NCI-H510A treated with DMSO at 0.1 percent for 48 hours (cell line): ENCODE measurements around the gene CASKIN2.
A peak's percentile ranks its signal among the peaks of the same experiment; 100 is the strongest.
"Not testable (repeated sequence)": the region's sequence is repeated elsewhere in the genome, so short reads cannot be mapped to it uniquely, and the experiment has no call there.

ENCODE experiments used
- DNase-seq: peaks from one replicate; lab custom pipeline; 2025; lab: John Stamatoyannopoulos, UW

Gene CASKIN2

DNA sequence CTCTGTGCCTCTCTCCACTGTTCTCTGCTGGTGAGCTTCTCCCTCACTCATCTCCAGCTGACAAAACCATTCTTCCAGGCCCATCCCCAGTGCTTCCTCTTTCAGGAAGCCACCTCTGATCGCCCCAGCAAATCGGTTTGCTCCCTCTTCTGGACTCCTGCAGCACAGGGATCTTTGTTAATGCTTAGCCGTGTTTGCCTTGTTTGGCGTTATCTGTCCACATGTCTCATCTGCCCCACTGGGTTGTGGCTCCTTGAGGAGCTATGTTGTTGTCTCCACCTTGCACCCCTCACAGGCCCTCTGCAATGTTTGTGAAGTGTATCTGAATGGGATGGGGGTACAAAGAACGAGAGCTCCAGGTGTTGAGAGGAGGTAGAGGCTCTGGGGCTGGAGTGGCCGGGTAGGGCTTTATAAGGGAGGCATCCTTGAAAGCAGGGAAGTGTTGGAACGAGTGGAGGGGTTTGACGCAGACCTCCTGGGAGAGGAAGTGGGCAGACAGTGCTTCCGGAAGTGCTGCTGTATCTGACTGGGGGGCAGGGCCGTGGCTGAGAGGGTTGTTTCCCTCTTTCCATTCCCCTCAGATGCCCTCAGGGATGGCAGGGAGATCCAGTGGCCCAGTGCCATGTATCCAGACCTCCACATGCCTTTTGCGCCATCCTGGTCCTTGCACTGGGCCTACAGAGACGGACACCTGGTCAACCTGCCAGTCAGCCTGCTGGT is 27.8 kb downstream of the CASKIN2 start:
- no peak for DNase-seq

DNA sequence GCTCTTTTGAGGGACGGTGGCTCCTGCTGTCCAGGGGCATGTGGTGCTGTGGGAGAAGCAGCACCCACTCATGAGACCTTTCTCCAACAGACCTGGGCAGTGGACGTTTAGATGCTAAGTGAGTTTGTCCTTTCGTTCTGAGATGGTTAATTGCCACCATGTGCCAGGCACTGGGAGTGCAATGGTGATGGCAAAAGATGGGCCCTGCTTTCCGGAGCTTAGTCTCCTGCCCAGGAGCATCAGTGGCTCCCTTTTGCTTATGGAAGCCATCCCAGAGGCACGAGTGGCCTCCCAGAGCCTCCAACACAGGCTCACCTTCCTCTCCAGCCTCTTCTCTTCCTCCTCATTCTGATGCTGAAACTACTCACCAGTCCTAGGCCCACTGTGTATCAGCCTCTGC is 28.4 kb downstream of the CASKIN2 start:
- no peak for DNase-seq

DNA sequence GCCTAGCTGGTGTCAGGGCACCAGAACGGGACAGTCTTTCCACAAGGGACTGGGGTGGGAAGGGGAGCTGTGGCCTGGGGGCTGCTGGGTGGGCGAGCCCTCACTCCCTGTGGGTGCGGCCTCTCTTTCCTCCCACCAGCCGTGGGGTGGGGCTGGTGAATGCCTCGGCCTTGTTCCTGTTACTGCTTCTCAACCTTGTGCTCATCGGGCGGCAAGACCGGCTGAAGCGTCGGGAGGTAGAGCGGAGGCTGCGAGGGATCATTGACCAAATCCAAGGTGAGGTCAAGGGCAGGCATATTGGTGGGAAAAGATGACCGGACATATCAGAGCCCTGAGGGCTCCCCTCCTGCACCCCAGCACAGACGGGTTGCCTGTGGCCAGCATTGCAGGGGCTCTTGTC is 29.2 kb downstream of the CASKIN2 start:
- no peak for DNase-seq

DNA sequence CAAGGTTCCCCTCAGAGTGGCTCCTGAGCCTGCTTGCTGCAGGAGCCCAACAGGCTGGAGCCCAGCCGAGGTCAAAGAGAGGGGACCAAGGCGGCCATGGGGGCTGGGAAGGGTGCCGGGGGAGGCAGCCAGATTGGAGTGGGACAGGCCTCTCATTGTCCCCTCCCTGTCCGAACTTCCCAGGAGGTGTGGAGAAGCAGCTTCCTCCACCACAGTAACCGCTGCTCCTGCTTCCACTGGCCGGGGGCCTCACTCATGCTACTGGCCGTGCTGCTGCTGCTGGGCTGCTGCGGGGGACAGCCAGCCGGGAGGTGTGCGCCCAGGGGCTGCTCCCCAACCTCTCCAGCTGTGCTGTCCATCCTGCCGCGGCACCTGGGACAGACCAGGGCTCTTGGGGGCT is 29.6 kb downstream of the CASKIN2 start:
- DNase-seq, result no peak

DNA sequence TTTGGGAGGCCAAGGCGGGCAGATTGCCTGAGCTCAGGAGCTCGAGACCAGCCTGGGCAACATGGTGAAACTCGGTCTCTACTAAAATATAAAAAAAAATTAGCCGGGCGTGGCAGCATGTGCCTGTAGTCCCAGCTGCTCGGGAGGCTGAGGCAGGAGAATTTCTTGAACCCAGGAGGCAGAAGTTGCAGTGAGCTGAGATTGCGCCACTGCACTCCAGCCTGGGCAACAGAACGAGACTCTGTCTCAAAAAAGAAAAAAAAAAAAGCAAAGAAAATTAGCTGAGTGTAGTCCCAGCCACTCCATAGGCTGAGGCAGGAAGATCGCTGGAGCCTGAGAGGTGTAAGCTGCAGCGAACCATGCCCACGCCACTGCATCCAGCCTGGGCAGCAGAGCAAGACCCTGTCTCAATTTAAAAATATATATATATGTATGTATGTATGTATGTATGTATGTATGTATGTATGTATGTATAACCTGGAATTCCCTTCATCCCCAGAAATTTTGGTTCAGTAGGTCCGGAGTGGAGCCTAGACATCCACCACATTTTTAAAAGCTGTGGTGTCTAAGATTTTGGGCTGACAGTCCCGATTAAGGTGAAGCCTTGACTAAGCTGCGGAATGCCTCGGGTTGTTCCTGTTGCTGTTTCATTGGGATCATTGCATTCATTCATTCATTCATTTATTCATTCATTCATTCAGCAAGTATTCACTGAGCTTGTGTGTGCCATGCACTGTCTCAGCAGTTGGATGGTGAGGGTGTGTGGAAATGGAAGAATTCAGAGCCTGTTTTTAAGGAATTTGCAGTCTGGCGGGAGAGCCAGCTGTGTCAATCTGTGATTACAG is 33.0 kb downstream of the CASKIN2 start:
- no peak for DNase-seq

DNA sequence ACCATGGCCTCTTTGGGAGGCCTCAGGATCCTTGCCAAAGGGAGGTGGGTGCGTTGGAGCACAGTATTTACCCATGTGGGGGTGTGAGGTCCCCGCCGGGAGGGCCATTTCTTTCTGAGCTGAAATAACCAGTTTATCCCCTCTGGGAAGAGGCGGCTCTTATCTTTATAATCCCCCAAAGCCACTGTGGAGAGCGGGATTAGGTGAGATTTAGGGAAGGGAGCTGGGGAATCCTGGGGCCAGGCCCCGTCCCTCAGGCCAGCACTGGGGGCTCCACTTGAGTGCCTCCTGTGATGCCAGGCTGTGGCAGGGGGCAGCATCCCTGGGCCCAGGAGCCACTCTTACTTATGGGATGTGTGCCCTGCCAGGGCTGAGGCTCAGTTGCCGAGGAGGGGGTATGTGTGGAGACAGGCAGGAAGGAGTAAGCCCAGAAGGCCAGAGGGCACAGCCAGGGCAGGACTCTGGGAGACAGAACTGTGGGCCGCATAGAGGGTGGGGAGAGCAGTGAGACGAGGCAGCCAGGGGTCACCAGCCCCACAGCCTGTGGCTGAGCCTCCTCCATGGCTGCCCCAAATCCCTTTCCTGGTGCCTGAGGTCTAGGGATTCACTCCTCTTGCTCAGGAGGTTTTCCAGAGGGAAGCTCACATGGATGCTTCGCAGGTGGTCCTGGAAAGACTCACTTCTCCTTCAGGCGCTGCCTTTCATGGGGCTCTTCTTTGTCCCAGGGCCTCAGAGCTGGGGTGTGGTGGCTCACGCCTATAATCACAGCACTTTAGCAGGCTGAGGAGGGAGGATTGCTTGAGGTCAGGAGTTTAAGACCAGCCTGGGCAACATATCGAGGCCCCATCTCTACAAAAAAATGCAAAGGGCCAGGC is 33.9 kb downstream of the CASKIN2 start:
- no peak for DNase-seq

DNA sequence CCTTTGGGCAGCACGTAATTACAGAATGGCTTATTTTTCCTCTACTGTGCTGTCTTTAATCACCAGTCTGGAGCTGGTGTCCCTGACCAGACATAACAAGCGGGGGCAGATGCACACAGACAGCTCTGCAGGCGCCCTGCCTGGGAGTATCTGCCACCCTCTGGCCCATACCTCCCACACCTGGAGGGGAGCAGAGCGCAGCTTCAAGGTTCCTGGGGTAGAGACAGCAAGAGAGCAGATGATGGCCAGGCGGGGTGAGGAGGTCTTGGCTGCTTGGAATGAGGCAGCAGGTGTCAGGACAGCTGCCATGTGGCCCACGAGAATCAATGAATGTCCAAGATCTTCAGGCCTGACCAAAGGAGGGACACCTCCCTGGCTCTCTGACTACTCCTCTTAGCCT is 35.1 kb downstream of the CASKIN2 start:
- no peak for DNase-seq

DNA sequence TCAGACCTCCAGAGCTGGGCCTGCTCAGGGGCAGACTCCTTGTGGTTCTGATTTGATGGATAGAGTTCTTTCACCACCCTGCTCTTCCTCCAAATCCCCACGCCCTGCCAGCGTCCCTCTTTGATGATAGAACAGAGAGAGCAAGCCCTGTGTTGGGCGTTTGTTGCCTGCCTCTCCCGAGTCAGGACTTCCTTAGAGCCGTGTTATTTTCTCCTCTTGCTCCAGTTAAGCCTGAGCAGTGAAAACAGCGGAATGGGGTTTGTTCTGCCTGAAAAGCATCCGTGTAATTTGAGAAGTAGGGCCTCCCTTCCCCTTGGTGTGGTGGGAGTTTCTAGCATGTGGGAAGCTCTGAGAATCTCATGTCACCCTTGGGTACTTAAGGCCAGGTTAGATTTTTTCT is 36.8 kb downstream of the CASKIN2 start:
- no peak for DNase-seq

DNA sequence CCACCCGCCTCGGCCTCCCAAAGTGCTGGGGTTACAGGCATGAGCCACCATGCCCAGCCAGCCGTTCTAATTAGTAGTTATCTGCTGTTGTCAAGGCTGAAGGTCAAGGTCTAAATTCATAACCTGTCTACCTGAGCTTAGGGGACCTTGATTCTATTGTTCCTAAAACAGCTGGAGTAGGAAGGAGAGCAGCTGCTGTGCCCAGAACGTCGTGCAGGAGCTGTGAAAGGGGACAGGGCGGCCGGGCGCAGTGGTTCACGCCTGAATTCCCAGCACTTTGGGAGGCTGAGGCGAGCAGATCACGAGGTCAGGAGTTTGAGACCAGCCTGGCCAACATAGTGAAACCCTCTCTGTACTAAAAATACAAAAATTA is 37.9 kb downstream of the CASKIN2 start:
- not testable (repeated sequence) for DNase-seq

DNA sequence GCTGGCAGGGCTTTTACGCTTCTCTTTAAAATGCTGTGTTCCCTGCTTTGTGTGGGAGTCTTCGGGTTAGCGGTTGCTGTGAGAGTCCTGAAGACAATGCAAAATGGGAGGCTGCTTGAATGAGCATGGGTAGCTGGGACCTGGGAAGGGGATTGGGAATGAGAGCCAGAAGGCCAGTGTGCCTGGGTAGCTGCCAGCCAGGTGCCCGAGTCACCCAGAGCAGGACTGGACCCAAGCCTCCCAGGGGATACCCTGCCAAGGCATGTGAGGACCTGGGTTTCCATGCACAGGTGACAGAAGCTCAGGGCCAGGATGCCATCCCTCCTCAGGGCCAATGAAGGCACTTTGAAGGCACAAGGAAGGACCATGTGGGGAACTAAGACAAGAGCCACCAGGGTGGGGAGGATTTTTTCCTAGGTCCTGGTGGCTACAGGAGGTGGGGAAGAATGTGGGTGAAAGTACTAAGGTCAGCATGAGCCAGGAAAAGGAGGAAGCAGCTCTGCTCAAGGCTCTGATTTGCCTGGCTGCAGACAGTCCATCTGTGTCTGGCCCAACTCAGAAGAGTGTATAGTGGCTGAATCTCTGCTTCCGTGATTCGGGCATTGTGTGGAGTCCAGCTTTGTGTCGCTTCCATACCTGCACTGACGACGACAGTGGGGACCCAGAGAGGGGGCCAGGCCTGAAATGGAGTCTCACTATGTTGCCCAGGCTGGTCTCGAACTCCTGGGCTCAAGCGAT is 38.4 kb downstream of the CASKIN2 start:
- DNase-seq, result no peak

DNA sequence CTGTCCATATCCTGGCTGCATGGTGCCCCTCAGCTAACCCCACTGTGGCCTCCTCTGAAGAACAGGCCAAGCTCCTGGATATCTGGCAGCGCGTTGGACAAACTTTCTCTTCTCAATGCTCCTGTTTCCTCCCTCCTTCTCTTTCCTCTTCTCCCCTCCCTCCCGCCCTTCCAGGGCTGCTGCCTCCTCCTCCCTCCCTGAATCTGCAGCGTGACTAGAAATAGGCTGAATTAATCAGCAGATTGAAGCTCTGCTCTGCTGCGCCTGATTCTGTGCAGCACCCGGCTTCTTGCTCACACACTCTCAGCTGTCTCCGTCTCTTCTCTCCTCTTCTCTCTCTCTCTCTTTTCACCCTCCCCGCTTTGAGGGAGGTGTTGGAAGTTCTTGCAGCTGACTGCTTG is 39.1 kb downstream of the CASKIN2 start:
- no peak for DNase-seq

DNA sequence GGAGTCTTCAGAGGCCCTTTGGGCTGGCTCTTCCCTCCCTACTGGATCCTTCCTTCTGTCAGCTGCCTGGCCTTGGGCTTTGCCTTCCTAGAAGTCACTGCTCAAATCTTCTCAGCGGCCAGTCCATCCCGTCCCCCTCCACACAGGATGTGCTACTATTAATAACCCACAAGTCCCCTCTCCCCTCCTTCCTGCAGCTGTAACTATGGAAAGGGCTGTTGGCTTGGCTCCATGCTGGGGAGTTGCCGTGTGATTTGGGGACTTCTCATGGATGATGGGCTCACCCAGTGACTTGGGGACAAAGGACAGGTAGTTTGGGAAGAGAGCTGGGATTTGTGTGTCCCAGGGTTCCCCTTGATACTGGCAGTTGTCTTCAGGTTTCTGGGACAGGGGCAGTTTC is 39.5 kb downstream of the CASKIN2 start:
- DNase-seq, result no peak

DNA sequence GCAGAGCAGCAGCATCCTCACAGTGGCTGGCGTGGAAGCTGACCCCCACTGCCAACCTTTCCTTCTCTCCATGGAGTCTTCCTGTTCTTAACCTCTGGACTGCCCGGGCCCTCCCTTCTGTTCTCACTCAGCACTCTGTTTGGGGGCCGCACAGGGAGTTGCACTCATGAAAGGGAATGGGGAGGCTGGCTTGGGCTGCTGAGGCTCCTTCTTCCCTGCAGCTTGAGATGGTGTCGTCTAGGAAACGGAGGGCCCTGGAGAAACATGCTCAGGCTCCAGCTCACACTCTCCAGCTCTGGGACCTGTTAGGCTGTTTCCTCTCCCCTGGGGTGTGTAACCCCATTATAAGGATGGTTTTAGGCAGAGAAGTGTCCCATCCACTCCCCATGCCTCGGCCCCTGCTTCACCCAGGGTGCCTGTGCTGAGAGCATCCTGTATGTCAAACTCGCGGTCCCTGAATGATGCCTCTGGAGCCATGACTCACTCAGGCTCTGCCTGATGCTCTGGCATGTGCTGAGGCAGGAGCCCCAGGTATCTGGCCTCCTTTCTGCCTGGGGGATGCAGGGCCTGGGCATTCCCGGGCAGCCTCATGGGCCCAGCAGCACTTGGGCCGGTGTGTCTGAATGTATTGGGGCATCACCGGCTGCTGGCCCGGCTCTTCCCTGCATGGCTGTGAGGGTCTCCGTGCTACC is 40.0 kb downstream of the CASKIN2 start:
- no peak for DNase-seq

DNA sequence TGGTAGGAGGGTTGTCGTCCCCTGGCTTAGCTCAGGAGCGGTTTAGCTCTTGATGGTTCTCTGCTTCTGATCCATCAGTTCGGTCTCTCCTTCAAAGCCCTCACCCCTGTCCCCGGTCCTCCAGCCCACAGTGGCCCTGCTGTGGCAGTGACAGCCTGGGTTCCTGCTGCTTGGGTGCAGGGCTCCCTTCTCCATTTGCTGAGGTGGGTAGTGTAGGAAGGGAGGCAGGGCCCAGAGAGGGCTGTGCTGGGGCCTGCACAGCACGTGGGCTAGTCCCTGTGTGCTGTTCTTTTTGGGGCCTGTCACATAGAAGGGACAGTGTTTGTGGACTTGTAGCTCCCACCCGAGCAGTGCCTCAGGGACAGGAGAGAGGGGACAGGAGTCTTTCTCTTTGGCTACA is 40.6 kb downstream of the CASKIN2 start:
- DNase-seq, result no peak

DNA sequence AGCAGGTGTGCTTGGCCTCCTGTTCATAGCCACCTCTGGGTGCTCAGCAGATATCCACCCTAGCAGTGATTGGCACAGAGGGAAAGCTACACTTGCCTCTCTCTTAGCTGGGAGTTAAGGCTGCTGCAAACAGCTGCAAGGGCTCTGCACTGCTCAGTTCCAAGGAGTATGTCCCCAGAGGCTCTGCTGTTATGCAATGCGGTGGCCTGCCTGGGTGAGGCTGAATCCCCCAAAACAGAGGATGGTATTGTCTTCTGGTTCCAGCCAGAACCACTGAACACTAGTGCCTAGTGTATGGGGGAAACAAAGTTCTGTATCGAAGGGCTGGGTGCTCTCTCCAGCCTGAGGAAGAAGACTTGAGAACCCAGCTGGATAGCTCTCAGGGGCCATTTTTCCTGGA is 42.1 kb downstream of the CASKIN2 start:
- no peak for DNase-seq

DNA sequence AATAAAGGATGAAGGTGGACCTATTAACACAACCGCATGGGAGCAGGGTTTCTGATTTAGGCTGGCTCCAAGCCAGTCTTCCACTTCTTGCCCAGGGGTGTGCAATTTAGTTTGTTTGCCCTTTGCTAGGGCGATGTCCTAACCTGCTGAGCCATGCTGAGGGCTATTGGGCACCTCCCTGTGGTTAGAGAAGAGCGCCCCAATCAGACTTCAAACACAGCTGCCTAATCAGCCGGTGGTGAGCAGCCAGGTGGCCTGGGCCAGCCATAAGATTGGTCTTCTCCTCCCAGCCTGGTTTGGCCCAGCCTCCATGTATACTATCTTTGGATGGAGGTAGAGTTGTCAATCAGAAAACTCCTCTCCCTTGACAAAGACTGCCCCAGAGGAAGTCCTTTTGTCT is 43.2 kb downstream of the CASKIN2 start:
- DNase-seq, result peak; percentile 74

DNA sequence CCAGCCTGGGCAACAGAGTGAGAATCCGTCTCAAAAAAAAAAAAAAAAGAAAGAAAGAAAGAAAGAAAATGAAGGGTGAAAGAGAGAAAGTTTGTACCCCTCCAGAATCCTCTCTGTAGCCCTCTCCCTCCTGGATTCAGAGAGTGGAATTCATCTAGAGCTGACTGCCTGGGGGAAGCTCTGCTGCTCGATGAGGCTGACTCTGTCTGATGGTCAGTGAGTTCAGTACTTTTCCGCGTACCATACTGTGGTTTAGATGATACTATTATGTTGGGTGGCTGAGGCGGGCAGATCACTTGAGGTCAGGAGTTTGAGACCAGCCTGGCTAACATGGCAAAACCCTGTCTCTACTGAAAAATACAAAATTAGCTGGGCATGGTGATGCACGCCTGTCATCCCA is 44.1 kb downstream of the CASKIN2 start:
- no peak for DNase-seq

DNA sequence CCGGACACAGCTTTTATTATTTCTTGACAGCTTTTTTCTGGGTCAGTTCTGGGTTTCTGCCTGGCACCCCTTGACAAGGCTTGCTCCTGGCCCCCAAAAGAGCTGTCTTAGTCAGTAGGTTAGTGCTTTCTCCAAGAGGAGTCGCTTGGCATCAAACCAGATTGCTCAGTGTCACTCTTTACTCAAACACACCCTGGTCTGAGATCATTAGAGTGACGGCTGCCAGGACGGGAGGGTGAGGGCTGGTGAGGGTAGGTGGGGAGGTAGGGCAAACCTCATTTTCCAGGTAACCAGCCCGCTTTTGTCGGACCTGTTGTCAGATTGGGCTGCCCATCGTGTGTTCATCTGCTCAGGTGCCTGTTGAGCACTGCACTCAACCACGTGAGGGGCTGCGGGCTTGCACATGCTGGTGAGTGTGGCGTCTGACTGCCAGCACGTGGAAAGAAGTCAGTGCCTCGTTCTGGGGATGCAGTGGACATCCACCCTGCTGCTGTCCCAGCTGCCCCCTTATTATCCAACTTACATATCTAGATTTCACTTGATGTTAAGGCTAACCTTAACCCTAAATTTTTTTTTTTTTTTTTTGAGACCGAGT is 46.5 kb downstream of the CASKIN2 start:
- DNase-seq, result no peak

DNA sequence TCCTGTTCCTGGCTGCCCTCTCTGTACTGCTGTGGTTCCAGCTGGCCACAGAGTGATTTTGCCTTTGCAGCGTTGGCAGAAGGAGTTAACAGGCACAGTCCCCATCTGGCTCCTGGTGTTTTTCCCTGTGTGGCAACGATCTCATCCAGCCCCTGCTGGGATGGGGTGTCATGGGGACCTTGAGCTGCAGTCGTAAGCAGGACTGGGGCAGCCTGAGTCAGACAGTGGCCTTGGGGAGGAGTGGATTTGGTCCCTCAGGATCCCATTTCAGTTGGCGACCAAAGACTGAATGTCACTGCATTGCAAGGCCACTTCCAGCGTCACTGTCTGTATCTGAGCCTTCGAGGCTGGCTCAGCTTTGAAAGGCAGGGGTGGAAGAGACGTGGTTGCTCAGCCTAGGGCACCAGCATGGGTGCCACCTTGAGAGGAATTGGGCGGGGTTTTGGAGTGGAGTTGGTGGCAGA is 47.0 kb downstream of the CASKIN2 start:
- no peak for DNase-seq

DNA sequence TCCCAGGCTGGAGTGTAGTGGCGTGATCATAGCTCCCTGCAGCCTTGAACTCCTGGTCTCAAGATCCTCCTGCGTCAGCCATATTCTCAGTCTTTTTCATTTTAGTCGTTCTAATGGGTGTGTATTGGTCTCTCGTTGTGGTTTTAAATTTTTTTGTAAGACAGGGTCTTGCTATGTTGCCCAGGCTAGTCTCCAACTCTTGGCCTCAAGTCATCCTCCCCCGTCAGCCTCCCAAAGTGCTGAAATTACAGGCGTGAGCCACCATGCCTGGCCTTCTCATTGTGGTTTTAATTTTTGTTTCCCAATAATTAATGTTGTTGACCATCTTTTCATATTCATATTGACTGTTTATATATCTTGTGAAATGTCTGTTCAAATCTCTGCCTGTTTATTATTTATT is 50.3 kb downstream of the CASKIN2 start:
- no peak for DNase-seq

DNA sequence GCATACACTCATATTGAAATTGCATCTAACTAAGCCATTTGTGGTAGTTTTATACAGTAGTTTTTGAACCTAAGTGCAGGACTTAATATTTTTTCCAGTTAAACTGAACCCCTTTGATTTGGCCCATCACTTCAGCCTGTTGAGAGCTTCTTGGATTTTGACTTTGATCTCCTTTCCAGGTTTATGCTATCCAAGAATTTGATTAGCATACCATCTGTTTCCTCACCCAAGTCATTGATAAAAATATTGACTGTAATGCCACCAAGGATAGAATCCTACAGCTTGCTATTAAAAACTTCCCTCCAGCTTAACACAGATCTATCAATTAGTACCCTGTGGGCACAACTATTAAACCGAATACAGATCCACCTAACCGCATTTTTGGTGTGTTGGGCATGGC is 51.7 kb downstream of the CASKIN2 start:
- DNase-seq, result no peak
